Endometrium (tissue), 2 donors: ENCODE data around the gene KIFBP.
"Not testable (repeated sequence)": the region's sequence is repeated elsewhere in the genome, so short reads cannot be mapped to it uniquely, and the experiment has no call there.

Experiments
- FAIRE-seq: peaks from 2 replicates; lab custom pipeline; 2012; peaks lifted over from hg19 to GRCh38; lab: Jason Lieb, UNC
- donor health status: control.
- donor health status: control.

The KIFBP gene

DNA sequence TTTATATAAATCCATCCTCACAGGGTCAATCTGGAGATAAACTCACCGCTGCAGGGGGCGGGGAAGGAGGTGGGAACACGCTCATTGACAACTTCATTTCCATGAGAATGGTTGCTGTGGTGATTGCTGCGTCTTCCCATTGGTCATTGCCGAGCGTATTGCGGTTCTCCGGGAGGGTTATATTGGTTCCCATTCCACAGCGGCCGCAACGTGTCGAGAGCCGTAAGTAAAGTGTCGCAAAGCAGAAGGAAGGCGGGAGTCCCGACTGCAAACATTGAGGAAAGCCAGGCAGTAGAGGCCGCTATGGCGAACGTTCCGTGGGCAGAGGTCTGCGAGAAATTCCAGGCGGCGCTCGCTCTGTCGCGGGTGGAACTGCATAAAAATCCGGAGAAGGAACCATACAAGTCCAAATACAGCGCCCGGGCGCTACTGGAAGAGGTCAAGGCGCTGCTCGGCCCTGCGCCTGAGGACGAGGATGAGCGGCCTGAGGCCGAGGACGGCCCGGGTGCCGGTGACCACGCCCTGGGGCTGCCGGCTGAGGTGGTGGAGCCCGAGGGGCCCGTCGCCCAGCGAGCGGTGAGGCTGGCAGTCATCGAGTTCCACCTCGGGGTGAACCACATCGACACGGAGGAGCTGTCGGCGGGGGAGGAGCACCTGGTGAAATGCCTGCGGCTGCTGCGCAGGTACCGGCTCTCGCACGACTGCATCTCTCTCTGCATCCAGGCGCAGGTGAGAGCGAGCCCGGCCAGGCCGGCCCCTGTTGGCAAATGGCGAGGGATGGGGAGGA, at the start of gene KIFBP:
KIFBP (plus strand) TSS at position 274 of the 787 bp plus-strand sequence; CDS start at position 304, 30 bp downstream.
- peak; percentile 95 for FAIRE-seq

- no peak for FAIRE-seq
Measured at GRCh38 chr10:68938884-68939283, 49.7 kb upstream of the KIFBP start.

- FAIRE-seq, result not testable (repeated sequence)
Measured at GRCh38 chr10:68940917-68941316, 47.7 kb upstream of the KIFBP start.

DNA sequence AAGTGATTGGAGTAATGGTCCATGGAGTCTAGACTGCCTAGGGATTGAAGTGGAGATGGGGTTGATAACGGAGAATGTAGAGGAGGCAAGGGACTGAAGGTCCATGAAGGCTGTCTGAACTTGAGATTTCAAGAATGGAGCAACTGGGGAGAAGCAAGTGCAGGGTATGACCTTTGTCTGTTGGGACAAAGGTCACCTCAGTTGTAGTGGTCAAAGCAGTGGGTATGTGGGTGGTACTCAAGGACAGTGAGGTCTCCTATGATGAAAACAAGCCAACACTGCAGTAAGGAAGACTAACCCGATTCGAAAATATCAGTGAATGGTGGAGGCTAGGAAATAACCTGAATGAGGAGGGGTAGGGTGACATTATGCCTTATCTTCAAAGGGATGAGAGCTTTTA, 38.0 kb upstream of the KIFBP start:
- FAIRE-seq, result no peak

DNA sequence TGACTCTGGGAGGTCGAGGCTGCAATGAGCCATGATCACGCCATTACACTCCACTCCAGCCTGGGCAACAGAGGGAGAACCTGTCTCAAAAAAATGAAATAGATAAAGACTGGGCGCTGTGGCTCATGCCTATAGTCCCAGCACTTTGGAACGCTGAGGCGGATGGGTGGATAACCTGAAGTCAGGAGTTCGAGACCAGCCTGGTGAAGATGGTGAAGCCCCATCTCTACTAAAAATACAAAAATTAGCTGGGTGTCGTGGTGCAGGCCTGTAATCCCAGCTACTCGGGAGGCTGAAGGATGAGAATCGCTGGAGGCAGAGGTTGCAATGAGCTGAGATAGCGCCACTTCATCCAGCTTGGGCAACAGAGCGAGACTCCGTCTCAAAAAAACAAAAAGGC, 33.7 kb upstream of the KIFBP start:
- FAIRE-seq, result no peak

GRCh38 chr10:68955355-68955831, 33.2 kb upstream of the KIFBP start:
- no peak for FAIRE-seq

GRCh38 chr10:68955832-68956532, 32.6 kb upstream of the KIFBP start, which contains the start of gene DDX21:
Gene DDX21, plus strand, starts transcription at chr10:68956170. Its CDS starts 56 bp downstream, at chr10:68956226.
- no peak for FAIRE-seq

- no peak for FAIRE-seq
Measured at GRCh38 chr10:68957284-68957615, 31.4 kb upstream of the KIFBP start.

DNA sequence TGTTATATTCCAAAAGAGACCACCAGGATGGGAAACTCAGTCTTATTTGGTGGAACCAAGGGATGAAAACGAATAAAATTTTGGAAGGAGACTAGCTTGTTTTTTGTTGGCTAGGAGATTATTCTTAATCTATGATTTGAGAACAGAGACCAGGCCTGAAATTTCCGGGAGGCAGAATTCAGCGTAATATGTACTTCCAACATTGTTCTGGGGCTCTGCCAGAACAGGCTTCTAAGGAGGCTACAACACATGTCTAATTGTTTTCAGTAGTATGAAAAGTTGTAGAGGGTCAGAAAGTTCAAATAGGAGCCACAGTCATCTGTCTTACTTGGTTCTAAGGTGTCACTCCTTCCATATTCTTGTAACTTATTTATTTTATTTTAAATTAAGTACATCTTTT, 30.9 kb upstream of the KIFBP start:
- FAIRE-seq, result no peak

DNA sequence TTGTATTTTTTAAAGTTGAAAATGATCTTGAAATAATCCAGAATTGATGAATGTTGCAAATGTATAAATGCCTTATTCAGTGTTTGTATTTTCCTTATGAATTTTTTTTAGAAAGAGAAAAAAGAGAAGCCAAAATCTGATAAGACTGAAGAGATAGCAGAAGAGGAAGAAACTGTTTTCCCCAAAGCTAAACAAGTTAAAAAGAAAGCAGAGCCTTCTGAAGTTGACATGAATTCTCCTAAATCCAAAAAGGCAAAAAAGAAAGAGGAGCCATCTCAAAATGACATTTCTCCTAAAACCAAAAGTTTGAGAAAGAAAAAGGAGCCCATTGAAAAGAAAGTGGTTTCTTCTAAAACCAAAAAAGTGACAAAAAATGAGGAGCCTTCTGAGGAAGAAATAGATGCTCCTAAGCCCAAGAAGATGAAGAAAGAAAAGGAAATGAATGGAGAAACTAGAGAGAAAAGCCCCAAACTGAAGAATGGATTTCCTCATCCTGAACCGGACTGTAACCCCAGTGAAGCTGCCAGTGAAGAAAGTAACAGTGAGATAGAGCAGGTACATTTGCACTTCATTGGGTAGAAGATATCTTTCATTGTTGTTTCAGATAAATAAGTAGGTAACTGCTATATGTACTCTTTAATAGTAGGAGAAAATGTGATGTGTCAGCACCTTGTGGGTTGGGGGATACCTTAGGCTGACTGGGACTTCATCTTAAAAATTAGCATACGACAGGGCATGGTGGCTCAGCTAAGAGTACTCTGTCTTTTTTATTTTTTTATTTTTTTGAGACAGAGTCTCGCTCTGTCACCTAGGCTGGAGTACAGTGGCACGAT, 28.7 kb upstream of the KIFBP start:
- FAIRE-seq, result no peak

DNA sequence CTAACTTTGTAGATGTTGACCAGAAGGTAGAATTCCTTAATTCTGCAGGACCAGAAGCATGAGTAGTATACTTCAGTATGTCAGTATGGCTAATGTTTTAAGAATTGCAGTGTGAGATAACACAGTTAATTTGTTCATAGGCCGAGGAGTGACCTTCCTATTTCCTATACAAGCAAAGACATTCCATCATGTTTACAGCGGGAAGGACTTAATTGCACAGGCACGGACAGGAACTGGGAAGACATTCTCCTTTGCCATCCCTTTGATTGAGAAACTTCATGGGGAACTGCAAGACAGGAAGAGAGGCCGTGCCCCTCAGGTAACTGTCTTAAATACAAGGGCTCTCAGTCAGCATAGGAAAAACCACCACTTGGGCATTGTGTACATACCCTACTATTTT, 25.5 kb upstream of the KIFBP start:
- no peak for FAIRE-seq

DNA sequence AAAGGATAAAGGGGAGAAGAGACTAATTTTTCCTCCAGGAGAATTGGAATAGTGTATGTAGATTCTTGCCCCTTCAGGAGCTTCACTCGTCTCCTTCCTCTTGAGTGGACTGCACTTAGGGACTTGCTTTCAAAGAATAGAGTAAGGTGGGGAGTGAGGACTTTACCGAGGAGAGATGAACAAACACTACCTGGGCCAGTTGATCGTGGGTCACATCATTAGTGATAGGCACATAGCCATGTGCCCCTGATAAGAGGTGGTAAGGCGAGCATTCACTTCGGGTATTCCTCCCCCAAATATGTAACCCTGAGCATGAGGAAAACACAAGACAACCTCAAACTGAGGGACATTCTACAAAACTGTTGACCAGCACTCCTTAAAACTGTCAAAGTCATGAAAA, 14.6 kb upstream of the KIFBP start:
- FAIRE-seq, result no peak

DNA sequence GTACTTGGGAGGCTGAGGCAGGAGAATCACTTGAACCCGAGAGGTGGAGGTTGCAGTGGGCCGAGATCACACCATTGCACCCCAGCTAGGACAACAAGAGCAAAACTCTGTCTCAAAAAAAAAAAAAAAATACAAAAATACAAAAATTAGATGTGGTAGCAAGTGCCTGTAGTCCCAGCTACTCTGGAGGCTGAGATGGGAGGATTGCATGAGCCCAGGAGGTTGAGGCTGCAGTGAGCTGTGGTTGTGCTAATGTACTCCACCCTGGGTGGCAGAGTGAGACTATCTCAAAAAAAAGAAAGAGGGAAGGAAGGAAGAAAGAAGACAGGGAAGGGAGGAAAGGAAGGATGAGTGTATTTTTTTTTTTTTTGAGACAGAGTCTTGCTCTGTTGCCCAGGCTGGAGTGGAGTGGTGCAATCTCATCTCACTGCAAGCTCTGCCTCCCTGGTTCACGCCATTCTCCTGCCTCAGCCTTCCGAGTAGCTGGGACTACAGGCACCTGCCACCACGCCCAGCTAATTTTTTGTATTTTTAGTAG, 12.6 kb upstream of the KIFBP start:
- not testable (repeated sequence) for FAIRE-seq

DNA sequence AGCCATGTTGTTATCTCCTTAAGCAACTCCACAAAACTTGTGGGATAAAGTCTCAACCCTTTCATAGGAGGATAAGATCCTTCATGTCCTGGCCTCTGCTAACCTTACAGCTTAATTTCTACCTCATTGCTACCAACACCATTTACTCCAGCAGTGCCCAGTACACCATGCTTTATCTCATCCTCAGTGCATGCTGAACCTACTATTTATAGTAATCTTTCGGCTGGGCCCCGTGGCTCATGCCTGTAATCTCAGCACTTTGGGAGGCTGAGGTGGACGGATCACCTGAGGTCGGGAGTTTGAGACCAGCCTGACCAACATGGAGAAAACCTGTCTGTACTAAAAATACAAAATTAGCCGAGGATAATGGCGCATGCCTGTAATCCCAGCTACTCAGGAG, 8.9 kb upstream of the KIFBP start:
- not testable (repeated sequence) for FAIRE-seq

- FAIRE-seq, result no peak
Measured at GRCh38 chr10:68981074-68981473, 7.5 kb upstream of the KIFBP start.

DNA sequence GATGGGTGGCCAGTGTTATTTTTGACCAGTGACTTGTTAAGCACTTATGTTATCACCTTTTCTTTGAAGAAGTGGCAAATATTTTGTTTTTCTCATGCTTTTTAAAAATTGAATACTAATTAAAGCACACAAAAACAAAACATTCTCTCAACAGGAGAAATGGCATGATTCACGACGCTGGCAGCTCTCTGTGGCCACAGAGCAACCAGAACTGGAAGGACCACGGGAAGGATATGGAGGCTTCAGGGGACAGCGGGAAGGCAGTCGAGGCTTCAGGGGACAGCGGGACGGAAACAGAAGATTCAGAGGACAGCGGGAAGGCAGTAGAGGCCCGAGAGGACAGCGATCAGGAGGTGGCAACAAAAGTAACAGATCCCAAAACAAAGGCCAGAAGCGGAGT, 6.2 kb upstream of the KIFBP start:
- no peak for FAIRE-seq

GRCh38 chr10:68987611-68988010, 992 bp upstream of the KIFBP start:
- no peak for FAIRE-seq

GRCh38 chr10:68989317-68989990, 851 bp downstream of the KIFBP start:
- FAIRE-seq, result no peak

- FAIRE-seq, result no peak
Measured at GRCh38 chr10:68992636-68993440, 4.2 kb downstream of the KIFBP start.

- FAIRE-seq, result no peak
Measured at GRCh38 chr10:68997211-68997610, 8.6 kb downstream of the KIFBP start.

DNA sequence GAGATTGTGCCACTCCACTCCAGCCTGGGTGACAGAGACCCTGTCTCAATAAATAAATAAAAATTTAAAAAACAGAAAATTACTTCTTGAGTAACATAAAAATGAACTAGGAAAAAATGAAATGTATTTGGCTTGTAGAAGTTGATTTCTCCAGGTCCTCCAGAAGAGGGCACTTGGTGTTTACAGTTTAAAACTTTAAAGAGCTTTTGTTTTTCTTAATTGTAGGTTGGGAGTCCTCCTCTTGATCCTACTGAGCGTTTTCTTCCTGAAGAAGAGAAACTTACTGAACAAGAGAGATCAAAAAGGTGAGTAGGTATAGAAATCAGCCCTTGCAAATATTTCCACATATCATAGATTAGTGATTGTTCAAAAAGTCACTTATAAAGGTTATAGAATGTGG, 16.2 kb downstream of the KIFBP start:
- FAIRE-seq, result peak; percentile 81
